IMR-90 (cell line): ENCODE results near the gene CDK14. TPM values are rescaled to one million over a fixed set of nuclear protein-coding genes. Genes with fewer than 3 reads are reported as not detected.
"Not testable (repeated sequence)": the region's sequence is repeated elsewhere in the genome, so short reads cannot be mapped to it uniquely, and the experiment has no call there.

Experiments used
- ATAC-seq: fragments of 200-7000 bp; cut with Tn5 transposase; 2 replicates; pipeline ENCODE4 v1.9.1; 2020; ENCODE audit warnings: low read depth, mild to moderate bottlenecking, moderate library complexity
- BruUV-seq: library from RNA; stranded (reverse); fragments of 400-500 nt; replicated peaks from 2 replicates; lab custom pipeline; 2021; lab: Mats Ljungman, UMichigan
- CTCF ChIA-PET: fragments of 300-600 bp; formaldehyde crosslinking; extraction: SDS; loops from one replicate; lab custom pipeline; 2021; ENCODE audit warnings: antibody characterized with exemption; lab: Yijun Ruan, JAX
- POLR2A ChIA-PET: fragments of 300-600 bp; sonication (Branson Sonifier 250); formaldehyde crosslinking; loops from one replicate; lab custom pipeline; 2022; ENCODE audit warnings: antibody characterized with exemption; ENCODE audit not compliant: unreplicated experiment; lab: Charles Lee
- DNase-seq: peaks from one replicate; pipeline ENCODE4 v3.0.0; 2013
- H2AFZ ChIP-seq: replicated peaks from 2 replicates; pipeline ENCODE3; 2013; ENCODE audit warnings: low read length, mild to moderate bottlenecking; ENCODE audit not compliant: poor library complexity
- H2AK5ac ChIP-seq: 2 replicates; pipeline ENCODE4 v1.6.1; 2013; ENCODE audit warnings: low read depth, low read length, inconsistent platforms
- H2AK9ac ChIP-seq: replicated peaks from 2 replicates; pipeline ENCODE3; 2013; ENCODE audit warnings: mild to moderate bottlenecking, low read depth, low read length, moderate library complexity; ENCODE audit not compliant: poor library complexity
- H2BK120ac ChIP-seq: 2 replicates; pipeline ENCODE4 v1.6.1; 2013; ENCODE audit warnings: low read depth, low read length, inconsistent platforms
- H2BK15ac ChIP-seq: 3 replicates; pipeline ENCODE4 v1.6.1; 2013; ENCODE audit warnings: low read depth, low read length, inconsistent platforms
- H2BK20ac ChIP-seq: 2 replicates; pipeline ENCODE4 v1.6.1; 2013; ENCODE audit warnings: low read depth, mild to moderate bottlenecking, inconsistent platforms, low read length, moderate library complexity
- H2BK5ac ChIP-seq: 2 replicates; pipeline ENCODE4 v1.6.1; 2013; ENCODE audit warnings: mild to moderate bottlenecking, low read depth, low read length, inconsistent platforms; ENCODE audit not compliant: poor library complexity, severe bottlenecking
- H3K14ac ChIP-seq: replicated peaks from 2 replicates; pipeline ENCODE4 v1.6.1; 2013; ENCODE audit warnings: low read depth, low read length, inconsistent platforms
- H3K18ac ChIP-seq: 2 replicates; pipeline ENCODE4 v1.6.1; 2013; ENCODE audit warnings: low read depth, low read length, control low read depth
- H3K23ac ChIP-seq: 2 replicates; pipeline ENCODE4 v1.6.1; 2013; ENCODE audit warnings: low read depth, low read length, inconsistent platforms
- H3K27ac ChIP-seq: 2 replicates; pipeline ENCODE4 v1.5.1; 2013; ENCODE audit warnings: mild to moderate bottlenecking, control low read depth, low read length; ENCODE audit not compliant: insufficient read depth
- H3K27me3 ChIP-seq: 2 replicates; pipeline ENCODE4 v1.6.1; 2013; ENCODE audit warnings: low read length; ENCODE audit not compliant: control insufficient read depth, insufficient read depth
- H3K36me3 ChIP-seq: 2 replicates; pipeline ENCODE4 v1.6.1; 2013; ENCODE audit warnings: low read length, mixed read lengths; ENCODE audit not compliant: control insufficient read depth, insufficient read depth
- H3K4ac ChIP-seq: 2 replicates; pipeline ENCODE4 v1.6.1; 2013; ENCODE audit warnings: low read depth, low read length, inconsistent platforms
- H3K4me1 ChIP-seq: 2 replicates; pipeline ENCODE4 v1.6.1; 2013; ENCODE audit warnings: low read length, mixed read lengths; ENCODE audit not compliant: control insufficient read depth, insufficient read depth
- H3K4me2 ChIP-seq: 2 replicates; pipeline ENCODE4 v1.6.1; 2013; ENCODE audit warnings: low read depth, mild to moderate bottlenecking, control low read depth, low read length, moderate library complexity
- H3K4me3 ChIP-seq: 2 replicates; pipeline ENCODE4 v1.5.1; 2013; ENCODE audit warnings: low read depth, mild to moderate bottlenecking, control low read depth, low read length, moderate library complexity; ENCODE audit not compliant: insufficient read depth
- H3K56ac ChIP-seq: 2 replicates; pipeline ENCODE4 v1.6.1; 2013; ENCODE audit warnings: low read length, inconsistent platforms; ENCODE audit not compliant: insufficient read depth; ENCODE audit errors: extremely low read depth
- H3K79me1 ChIP-seq, 2 experiments: 2 replicates each; pipeline ENCODE4 v1.6.1; 2013; ENCODE audit warnings: low read length in 2 of 2, inconsistent platforms in 1 of 2, low read depth in 1 of 2
- H3K9ac ChIP-seq: 2 replicates; pipeline ENCODE4 v1.6.1; 2013; ENCODE audit warnings: low read depth, low read length, control low read depth
- H3K9me1 ChIP-seq: 2 replicates; pipeline ENCODE4 v1.6.1; 2013; ENCODE audit warnings: low read length, inconsistent platforms; ENCODE audit not compliant: insufficient read depth
- H3K9me3 ChIP-seq: 2 replicates; pipeline ENCODE4 v1.6.1; 2013; ENCODE audit warnings: low read length; ENCODE audit not compliant: control insufficient read depth, insufficient read depth
- H4K20me1 ChIP-seq: 2 replicates; pipeline ENCODE4 v1.6.1; 2013; ENCODE audit warnings: low read length, inconsistent platforms; ENCODE audit not compliant: insufficient read depth
- H4K5ac ChIP-seq: 2 replicates; pipeline ENCODE4 v1.6.1; 2013; ENCODE audit warnings: mild to moderate bottlenecking, low read depth, low read length, control low read depth
- H4K8ac ChIP-seq, 2 experiments: 2 replicates each; pipeline ENCODE4 v1.6.1; 2013; ENCODE audit warnings: low read depth in 2 of 2, low read length in 2 of 2, control low read depth in 1 of 2, inconsistent platforms in 1 of 2
- H4K91ac ChIP-seq: 2 replicates; pipeline ENCODE4 v1.6.1; 2013; ENCODE audit warnings: low read depth, low read length, inconsistent platforms; ENCODE audit not compliant: insufficient read depth
- CHD1 ChIP-seq: IDR thresholded peaks from 2 replicates; pipeline ENCODE4 v1.6.1; 2012; ENCODE audit warnings: low read depth, low read length, improper control_type of control experiment
- FOS ChIP-seq: fragments of 150-350 bp; IDR thresholded peaks from 2 replicates; pipeline ENCODE4 v1.6.1; 2016; ENCODE audit warnings: low read depth, low read length
- RFX5 ChIP-seq: IDR thresholded peaks from 2 replicates; pipeline ENCODE4 v1.8.0; 2012; ENCODE audit warnings: low read depth, mild to moderate bottlenecking, low read length, moderate library complexity
- WGBS, 2 experiments: methylation state at CpG; one replicate each; pipeline versions ENCODE4 v1.1.5 to v1.1.7; 2013; ENCODE audit warnings: missing lambda C conversion rate in 2 of 2; ENCODE audit not compliant: insufficient read length in 1 of 2; ENCODE audit errors: extremely low coverage in 2 of 2; 5-methylcytosine and 5-hydroxymethylcytosine counted together
- dilution Hi-C: fragments of 300-500 bp; cut with HindIII; formaldehyde crosslinking; loops from one replicate; pipeline ENCODE4 v1.14.3; 2018; ENCODE audit warnings: low sequenced_read_pairs; ENCODE audit not compliant: unreplicated experiment
- in situ Hi-C: fragments of 300-500 bp; cut with MboI; formaldehyde crosslinking; loops from 3 replicates; pipeline ENCODE4 v1.14.3; 2019; ENCODE audit warnings: low sequenced_read_pairs, inconsistent platforms, mixed read lengths
- intact Hi-C: fragments of 100-400 bp; cut with micrococcal nuclease; formaldehyde crosslinking; loops from 2 replicates; pipeline ENCODE4 v1.10.0; 2022
- polyA plus RNA-seq, 3 experiments: library from polyadenylated mRNA; depleted of rRNA; stranded (reverse); fragments of >200 nt; gene quantifications; 2 replicates each; pipeline ENCODE4 v1.2.3, GENCODE V29; 2012; ENCODE audit warnings: low replicate concordance in 1 of 3
- total RNA-seq: library from RNA; depleted of rRNA; stranded (reverse); fragments of >200 nt; gene quantifications from 2 replicates; pipeline ENCODE4 v1.2.3, GENCODE V29; 2012
- TF ChIP-seq, protein P1 (sequence below): conservative IDR thresholded peaks from 2 replicates; pipeline ENCODE4 v1.5.1; 2012; ENCODE audit warnings: mild to moderate bottlenecking, low read depth, low read length, improper control_type of control experiment

The CDK14 gene
- total and polyA plus RNA-seq, 2 of the 4 experiments (the other 2 are of a cell fraction): 10.1 to 29.6 TPM

GRCh38 chr7:90756366-90756765 is 160.2 kb downstream of the CDK14 start:
- intact Hi-C loops: no loop called here
- Histone ChIP-seq H2BK120ac (no peak overlapping the region), H3K4me2 (no peak overlapping the region), H2AK5ac (no peak overlapping the region), H3K9me3 (no peaks in the 10 kb centered on the region), H3K4me3 (no peak overlapping the region), H2BK15ac (no peak overlapping the region), H2BK20ac (no peak overlapping the region), H4K91ac (no peak overlapping the region), H2AFZ (no peak overlapping the region), H2AK9ac (no peak overlapping the region), H2BK5ac (no peak overlapping the region), H3K56ac (no peak overlapping the region), H3K27ac (no peak overlapping the region), H4K20me1 (no peaks in the 10 kb centered on the region), H3K9ac (no peak overlapping the region), H3K36me3 (no peaks in the 10 kb centered on the region), H3K79me1 (peaks cover 0 to 12% of the 10 kb centered on the region in 2 experiments; a peak in 3 of 4 replicates), H3K23ac (no peak overlapping the region), H3K14ac (no peak overlapping the region), H4K8ac (no peak overlapping the region), H3K18ac (no peak overlapping the region), H3K27me3 (no peaks in the 10 kb centered on the region), H3K4ac (no peak overlapping the region), H4K5ac (no peak overlapping the region), H3K9me1 (no peaks in the 10 kb centered on the region; the same call in 1 of the 2 replicates), H3K4me1 (peaks cover 1% of the 10 kb centered on the region; the same call in 1 of the 2 replicates)
- POLR2A ChIA-PET: no interaction called here
- TF ChIP-seq, protein P1, sequence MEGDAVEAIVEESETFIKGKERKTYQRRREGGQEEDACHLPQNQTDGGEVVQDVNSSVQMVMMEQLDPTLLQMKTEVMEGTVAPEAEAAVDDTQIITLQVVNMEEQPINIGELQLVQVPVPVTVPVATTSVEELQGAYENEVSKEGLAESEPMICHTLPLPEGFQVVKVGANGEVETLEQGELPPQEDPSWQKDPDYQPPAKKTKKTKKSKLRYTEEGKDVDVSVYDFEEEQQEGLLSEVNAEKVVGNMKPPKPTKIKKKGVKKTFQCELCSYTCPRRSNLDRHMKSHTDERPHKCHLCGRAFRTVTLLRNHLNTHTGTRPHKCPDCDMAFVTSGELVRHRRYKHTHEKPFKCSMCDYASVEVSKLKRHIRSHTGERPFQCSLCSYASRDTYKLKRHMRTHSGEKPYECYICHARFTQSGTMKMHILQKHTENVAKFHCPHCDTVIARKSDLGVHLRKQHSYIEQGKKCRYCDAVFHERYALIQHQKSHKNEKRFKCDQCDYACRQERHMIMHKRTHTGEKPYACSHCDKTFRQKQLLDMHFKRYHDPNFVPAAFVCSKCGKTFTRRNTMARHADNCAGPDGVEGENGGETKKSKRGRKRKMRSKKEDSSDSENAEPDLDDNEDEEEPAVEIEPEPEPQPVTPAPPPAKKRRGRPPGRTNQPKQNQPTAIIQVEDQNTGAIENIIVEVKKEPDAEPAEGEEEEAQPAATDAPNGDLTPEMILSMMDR: no peak
- TF ChIP-seq RFX5 (no peak), CHD1 (no peak), FOS (no peak)
- no TSS peak for BruUV-seq
- CTCF ChIA-PET: interaction anchor here (1.0 kb wide), 2 partner anchors 9 to 14 kb away, joined by 3 read pairs; no protein-coding TSS in a partner anchor
- no CpG with 5 or more reads among the region's 1 CpG for WGBS, 2 experiments
- DNase-seq (no peak), ATAC-seq (no peak)
- dilution Hi-C loops: no loop called here
- in situ Hi-C loops: no loop called here

- POLR2A ChIA-PET, in situ Hi-C loops: not testable (repeated sequence)
- CTCF ChIA-PET: interaction anchor here (0.9 kb wide), 1 partner anchor 15 kb away, joined by 4 read pairs; no protein-coding TSS in a partner anchor
Observed at GRCh38 chr7:90757565-90757950, 161.4 kb downstream of the CDK14 start.

More at GRCh38 chr7:90757565-90757950, 161.4 kb downstream of the CDK14 start:
- H3K27me3 ChIP-seq, H4K20me1 ChIP-seq, H3K9me1 ChIP-seq, H3K56ac ChIP-seq, H3K27ac ChIP-seq, H4K91ac ChIP-seq, H3K36me3 ChIP-seq, H3K23ac ChIP-seq, H2BK120ac ChIP-seq, H3K4me3 ChIP-seq, DNase-seq, H3K18ac ChIP-seq, ATAC-seq, H2BK5ac ChIP-seq, H3K14ac ChIP-seq, H2BK20ac ChIP-seq, H2AFZ ChIP-seq, H3K9ac ChIP-seq, BruUV-seq, H3K9me3 ChIP-seq, H3K4ac ChIP-seq, H2AK5ac ChIP-seq, H2AK9ac ChIP-seq, H3K4me2 ChIP-seq, dilution Hi-C loops, H3K4me1 ChIP-seq, H2BK15ac ChIP-seq, H4K5ac ChIP-seq, intact Hi-C loops, H4K8ac ChIP-seq: not testable (repeated sequence)
- peaks cover 0 to 12% of the 10 kb centered on the region in 2 experiments; a peak in 3 of 4 replicates for H3K79me1 ChIP-seq
- WGBS, 2 experiments: 80% methylated on average over 1 of the region's 9 CpGs; no CpG with 5 or more reads in 1 of the 2 experiments
